SK-N-SH treated with all-trans-retinoic acid at 6 μM for 48 hours (cell line): ENCODE measurements around the gene CCDC78.

Source experiments
- ARNTL ChIP-seq: fragments of 450-650 bp; formaldehyde crosslinking; IDR thresholded peaks from 2 replicates; pipeline ENCODE4 v1.5.0; 2020; ENCODE audit warnings: low read depth, mild to moderate bottlenecking, moderate library complexity, borderline replicate concordance
- BACH2 ChIP-seq: fragments of 250-450 bp; sonication (Bioruptor Pico); IDR thresholded peaks from 2 replicates; pipeline ENCODE4 v1.9.0; 2021; ENCODE audit warnings: mild to moderate bottlenecking, borderline replicate concordance
- CSRNP3 ChIP-seq: fragments of 250-450 bp; sonication (Bioruptor Pico); IDR thresholded peaks from 2 replicates; pipeline ENCODE4 v1.5.1; 2021; ENCODE audit warnings: mild to moderate bottlenecking, moderate library complexity
- ESRRG ChIP-seq: fragments of 250-450 bp; sonication (Bioruptor Pico); IDR thresholded peaks from 2 replicates; pipeline ENCODE4 v1.6.1; 2021; ENCODE audit warnings: mild to moderate bottlenecking
- POU6F1 ChIP-seq: fragments of 250-450 bp; sonication (Bioruptor Pico); IDR thresholded peaks from 2 replicates; pipeline ENCODE4 v1.8.0; 2021; ENCODE audit warnings: low read depth, mild to moderate bottlenecking, moderate library complexity, borderline replicate concordance
- RARB ChIP-seq: fragments of 250-450 bp; sonication (Bioruptor Pico); IDR thresholded peaks from 2 replicates; pipeline ENCODE4 v1.8.0; 2021; ENCODE audit warnings: mild to moderate bottlenecking, moderate library complexity
- TOX ChIP-seq: fragments of 250-450 bp; sonication (Bioruptor Pico); IDR thresholded peaks from 2 replicates; pipeline ENCODE4 v1.8.0; 2021; ENCODE audit warnings: mild to moderate bottlenecking, moderate library complexity, borderline replicate concordance
- ZFP30 ChIP-seq: fragments of 450-650 bp; formaldehyde crosslinking; IDR thresholded peaks from 2 replicates; pipeline ENCODE4 v1.5.0; 2022; ENCODE audit warnings: mild to moderate bottlenecking, moderate library complexity

GRCh38 chr16:745739-746138 is 19.5 kb upstream of the CCDC78 start:
- TF ChIP-seq TOX (no peak), CSRNP3 (CRISPR knock-in tag) (no peak), ZFP30 (CRISPR knock-in tag) (no peak), RARB (CRISPR knock-in tag) (no peak), POU6F1 (no peak), ARNTL (CRISPR knock-in tag) (no peak), BACH2 (CRISPR knock-in tag) (no peak), ESRRG (CRISPR knock-in tag) (no peak)
